HG03520 (cell line): ENCODE data around the gene FAM131C.

Experiments
- ATAC-seq: cut with Tn5 transposase; IDR thresholded peaks from one replicate; pipeline ENCODE4 v1.9.1; 2021; ENCODE audit warnings: mild to moderate bottlenecking, moderate library complexity; ENCODE audit not compliant: unreplicated experiment

FAM131C gene

GRCh38 chr1:16073490-16074119, at the start of gene FAM131C:
FAM131C (minus strand) TSS chr1:16073651; CDS start chr1:16073442, 209 bp downstream.
- no peak for ATAC-seq

GRCh38 chr1:16122916-16123315, 49.5 kb upstream of the FAM131C start:
- no peak for ATAC-seq

- no peak for ATAC-seq
Observed at GRCh38 chr1:16122350-16122881, 49.0 kb upstream of the FAM131C start.

- no peak for ATAC-seq
Observed at GRCh38 chr1:16120940-16121410, 47.5 kb upstream of the FAM131C start.

- ATAC-seq = no peak
Observed at GRCh38 chr1:16120407-16120806, 47.0 kb upstream of the FAM131C start.

- no peak for ATAC-seq
Observed at GRCh38 chr1:16119926-16120325, 46.5 kb upstream of the FAM131C start.

- no peak for ATAC-seq
Observed at GRCh38 chr1:16119504-16119903, 46.1 kb upstream of the FAM131C start.

GRCh38 chr1:16118706-16119105, 45.3 kb upstream of the FAM131C start:
- no peak for ATAC-seq

GRCh38 chr1:16117936-16118335, 44.5 kb upstream of the FAM131C start:
- no peak for ATAC-seq

- no peak for ATAC-seq
Observed at GRCh38 chr1:16117369-16117768, 43.9 kb upstream of the FAM131C start.

GRCh38 chr1:16116625-16117024, 43.2 kb upstream of the FAM131C start:
- no peak for ATAC-seq

- no peak for ATAC-seq
Observed at GRCh38 chr1:16116002-16116401, 42.6 kb upstream of the FAM131C start.

- ATAC-seq = no peak
Observed at GRCh38 chr1:16115468-16115983, 42.1 kb upstream of the FAM131C start.

- ATAC-seq = no peak
Observed at GRCh38 chr1:16114527-16115467, 41.3 kb upstream of the FAM131C start.

GRCh38 chr1:16112596-16113555, 39.4 kb upstream of the FAM131C start:
- no peak for ATAC-seq

- ATAC-seq = no peak
Observed at GRCh38 chr1:16111771-16112595, 38.5 kb upstream of the FAM131C start.

- no peak for ATAC-seq
Observed at GRCh38 chr1:16110884-16111283, 37.4 kb upstream of the FAM131C start.

- no peak for ATAC-seq
Observed at GRCh38 chr1:16110456-16110855, 37.0 kb upstream of the FAM131C start.

GRCh38 chr1:16109571-16109970, 36.1 kb upstream of the FAM131C start:
- no peak for ATAC-seq
